MCF 10A (cell line): Measurements from ENCODE around the gene GRIN2C. TPM values are rescaled to one million over a fixed set of nuclear protein-coding genes. Genes with fewer than 3 reads are reported as not detected.

Experiments
- BruUV-seq: library from RNA; stranded (reverse); fragments of 400-500 nt; replicated peaks from 2 replicates; lab custom pipeline; 2021; lab: Mats Ljungman, UMichigan
- CTCF ChIA-PET: fragments of 300-600 bp; sonication (Branson Sonifier 250); formaldehyde crosslinking; extraction: SDS; loops from one replicate; lab custom pipeline; 2021; ENCODE audit warnings: antibody characterized with exemption, inconsistent platforms; lab: Yijun Ruan, JAX
- POLR2A ChIA-PET: fragments of 300-600, 350-650 bp; sonication (Branson Sonifier 250); formaldehyde crosslinking; extraction: SDS; loops from one replicate; lab custom pipeline; 2020; ENCODE audit warnings: antibody characterized with exemption, inconsistent platforms; lab: Yijun Ruan, JAX
- DNase-seq: peaks from one replicate; pipeline ENCODE4 v3.0.0-alpha.2; 2018; ENCODE audit not compliant: unreplicated experiment
- H3K27ac Mint-ChIP-seq: one replicate; pipeline ENCODE4 v1.8.0; 2022; ENCODE audit warnings: mild to moderate bottlenecking, low read depth, mixed read lengths; ENCODE audit not compliant: unreplicated experiment
- H3K27me3 Mint-ChIP-seq: one replicate; pipeline ENCODE4 v1.8.0; 2022; ENCODE audit warnings: mixed read lengths; ENCODE audit not compliant: insufficient read depth, unreplicated experiment
- H3K36me3 Mint-ChIP-seq: one replicate; pipeline ENCODE4 v1.8.0; 2022; ENCODE audit warnings: mild to moderate bottlenecking, moderate library complexity, mixed read lengths; ENCODE audit not compliant: insufficient read depth, unreplicated experiment
- H3K4me1 Mint-ChIP-seq: one replicate; pipeline ENCODE4 v1.8.0; 2022; ENCODE audit warnings: mixed read lengths; ENCODE audit not compliant: insufficient read depth, unreplicated experiment
- H3K4me3 Mint-ChIP-seq: one replicate; pipeline ENCODE4 v1.8.0; 2022; ENCODE audit warnings: mild to moderate bottlenecking, moderate library complexity, mixed read lengths; ENCODE audit not compliant: unreplicated experiment
- H3K9me3 Mint-ChIP-seq: one replicate; pipeline ENCODE4 v1.8.0; 2022; ENCODE audit warnings: mixed read lengths; ENCODE audit not compliant: unreplicated experiment
- CTCF ChIP-seq: fragments of 200-600 bp; IDR thresholded peaks from one replicate; pipeline ENCODE4 v1.8.0; 2022; ENCODE audit warnings: antibody characterized with exemption, mild to moderate bottlenecking; ENCODE audit not compliant: unreplicated experiment
- intact Hi-C: fragments of 100-400 bp; cut with micrococcal nuclease; formaldehyde crosslinking; loops from 2 replicates; pipeline ENCODE4 v1.14.1; 2022
- total RNA-seq: library from RNA; stranded (reverse); gene quantifications from 2 replicates; pipeline ENCODE4 v1.2.3, GENCODE V29; 2022

GRIN2C gene
- total RNA-seq, 1 experiment from 2014 or later, result 0.28 TPM

GRCh38 chr17:74839990-74840852 lies 19.5 kb downstream of the GRIN2C start:
- intact Hi-C loops, result no loop called here
- Mint-ChIP-seq H3K9me3 (no peaks in the 10 kb centered on the region), H3K27ac (no peak overlapping the region), H3K4me3 (no peak overlapping the region), H3K36me3 (peaks cover 7% of the 10 kb centered on the region), H3K27me3 (no peaks in the 10 kb centered on the region), H3K4me1 (peaks cover 8% of the 10 kb centered on the region)
- no peak for DNase-seq
- no TSS peak for BruUV-seq
- TF ChIP-seq CTCF, result no peak
- ChIA-PET POLR2A (interaction anchor here (0.5 to 0.7 kb wide), 2 partner anchors 19 to 270 kb away, joined by 3 to 4 read pairs; no protein-coding TSS in a partner anchor), CTCF (interaction anchor here (0.6 to 1.7 kb wide), 5 partner anchors 21 to 274 kb away, joined by 3 to 8 read pairs (median 3); no protein-coding TSS in a partner anchor)

- no peak overlapping the region for H3K27ac Mint-ChIP-seq
- BruUV-seq, result no TSS peak
- DNase-seq, result no peak
- no peaks in the 10 kb centered on the region for H3K9me3 Mint-ChIP-seq
- intact Hi-C loops, result no loop called here
- H3K36me3 Mint-ChIP-seq, result peaks cover 7% of the 10 kb centered on the region
- ChIA-PET CTCF (interaction anchor here (0.5 to 1.1 kb wide), 3 partner anchors 28 to 179 kb away, joined by 3 read pairs; no protein-coding TSS in a partner anchor), POLR2A (interaction anchor here (1.0 kb wide), 1 partner anchor 93 kb away, joined by 3 read pairs; no protein-coding TSS in a partner anchor)
- H3K27me3 Mint-ChIP-seq, result no peaks in the 10 kb centered on the region
- TF ChIP-seq CTCF, result no peak
- H3K4me1 Mint-ChIP-seq, result peaks cover 8% of the 10 kb centered on the region
- H3K4me3 Mint-ChIP-seq, result no peak overlapping the region
Observed at GRCh38 chr17:74838274-74838673, 21.4 kb downstream of the GRIN2C start.

GRCh38 chr17:74836691-74837467 lies 22.8 kb downstream of the GRIN2C start:
- ChIA-PET CTCF (no interaction called here), POLR2A (interaction anchor here (0.6 kb wide), 1 partner anchor 55 kb away, joined by 3 read pairs; no protein-coding TSS in a partner anchor)
- Mint-ChIP-seq H3K9me3 (no peaks in the 10 kb centered on the region), H3K27ac (no peak overlapping the region), H3K36me3 (peaks cover 7% of the 10 kb centered on the region), H3K27me3 (no peaks in the 10 kb centered on the region), H3K4me1 (peaks cover 8% of the 10 kb centered on the region), H3K4me3 (no peak overlapping the region)
- no TSS peak for BruUV-seq
- no peak for TF ChIP-seq CTCF
- no peak for DNase-seq
- intact Hi-C loops, result no loop called here
